Activated CD8-positive, alpha-beta memory T cell treated with anti-CD3 and anti-CD28 coated beads, Interleukin-2, amount 50 U/mL, for 1 hour (primary cell): ENCODE data around the gene HDHD3.
"Not testable (repeated sequence)": the region's sequence is repeated elsewhere in the genome, so short reads cannot be mapped to it uniquely, and the experiment has no call there.

Source experiments
- DNase-seq: peaks from one replicate; pipeline ENCODE4 v3.0.0-alpha.2; 2020; ENCODE audit errors: extremely low read depth

Gene HDHD3

GRCh38 chr9:113389451-113389850 is 12.7 kb upstream of the HDHD3 start:
- DNase-seq = no peak

- no peak for DNase-seq
Measured at GRCh38 chr9:113388833-113389232, 12.0 kb upstream of the HDHD3 start.

GRCh38 chr9:113387560-113388230 is 10.9 kb upstream of the HDHD3 start:
- no peak for DNase-seq

- DNase-seq = no peak
Measured at GRCh38 chr9:113386571-113387393, 10.0 kb upstream of the HDHD3 start.

GRCh38 chr9:113381909-113382411 is 5.2 kb upstream of the HDHD3 start:
- no peak for DNase-seq

GRCh38 chr9:113381441-113381840 is 4.7 kb upstream of the HDHD3 start:
- DNase-seq = not testable (repeated sequence)

- no peak for DNase-seq
Measured at GRCh38 chr9:113380869-113381378, 4.1 kb upstream of the HDHD3 start.

GRCh38 chr9:113379829-113380210 is 3.0 kb upstream of the HDHD3 start:
- not testable (repeated sequence) for DNase-seq

- not testable (repeated sequence) for DNase-seq
Measured at GRCh38 chr9:113379094-113379828, 2.5 kb upstream of the HDHD3 start.

GRCh38 chr9:113375057-113376023 is 1.4 kb downstream of the HDHD3 start:
- no peak for DNase-seq

GRCh38 chr9:113373676-113374392 is 3.0 kb downstream of the HDHD3 start:
- no peak for DNase-seq

- DNase-seq = no peak
Measured at GRCh38 chr9:113373256-113373655, 3.5 kb downstream of the HDHD3 start.

- no peak for DNase-seq
Measured at GRCh38 chr9:113372059-113372458, 4.7 kb downstream of the HDHD3 start.

- no peak for DNase-seq
Measured at GRCh38 chr9:113370806-113371325, 5.9 kb downstream of the HDHD3 start.

- DNase-seq = no peak
Measured at GRCh38 chr9:113369855-113370140, 7.0 kb downstream of the HDHD3 start.

- DNase-seq = no peak
Measured at GRCh38 chr9:113368982-113369854, 7.6 kb downstream of the HDHD3 start.

GRCh38 chr9:113368348-113368981 is 8.3 kb downstream of the HDHD3 start:
- no peak for DNase-seq

GRCh38 chr9:113365652-113366051 is 11.1 kb downstream of the HDHD3 start:
- not testable (repeated sequence) for DNase-seq

- no peak for DNase-seq
Measured at GRCh38 chr9:113364951-113365350, 11.8 kb downstream of the HDHD3 start.
